Body of pancreas (tissue), 4 donors: Measurements from ENCODE around the gene ARHGAP6.

ENCODE experiments used
- CTCF ChIP-seq, 7 experiments: fragments of 450-650 bp in 4 of 7; fragments of 200-600 bp in 3 of 7; sonication (generic) in 3 of 7; IDR thresholded peaks; one replicate each; pipeline ENCODE4 v1.5.1; 2016 to 2019; ENCODE audit warnings: antibody characterized with exemption in 7 of 7
- POLR2A ChIP-seq, 3 donors: fragments of 450-650 bp; IDR thresholded peaks; one replicate each; pipeline ENCODE4 v1.6.1; 2016; ENCODE audit warnings: antibody characterized with exemption in 3 of 3, mild to moderate bottlenecking in 2 of 3

GRCh38 chrX:11445540-11445939 lies 220.2 kb downstream of the ARHGAP6 start:
- TF ChIP-seq CTCF (IDR thresholded peaks at IDR 0.05) (no peak), POLR2A (IDR thresholded peaks at IDR 0.05) (no peak)
